ENCODE measurements around the gene SORCS2. TPM values are rescaled to one million over a fixed set of nuclear protein-coding genes. Genes with fewer than 3 reads are reported as not detected.

SORCS2 gene
- total RNA-seq, 6 experiments from 2014 or later, result 0.18 to 6.2 (median 3.1) TPM

DNA sequence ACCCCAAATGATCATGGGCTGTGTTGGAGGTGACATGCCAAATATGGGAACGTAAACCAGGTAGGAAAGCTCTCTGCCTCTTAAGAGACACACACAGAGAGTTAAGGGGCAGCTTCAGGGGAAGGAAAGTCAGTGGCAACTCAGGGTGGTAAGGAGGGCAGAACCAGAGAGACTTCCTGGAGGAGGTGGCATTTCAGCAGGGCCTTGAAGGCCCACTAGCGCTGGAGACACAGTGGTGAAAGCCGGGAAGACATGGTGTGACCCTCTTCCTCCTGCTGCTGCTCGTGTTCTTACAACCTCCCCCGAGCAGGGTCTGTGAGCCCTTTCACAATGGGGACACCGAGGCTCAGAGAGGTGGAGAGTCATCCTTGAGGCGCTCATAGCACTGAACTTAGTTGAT lies 68.2 kb downstream of the SORCS2 start:
- no peaks in the 10 kb centered on the region for H3K27me3 ChIP-seq
- DNase-seq (no peak), ATAC-seq (no peak)
- H3K36me3 ChIP-seq, result no peaks in the 10 kb centered on the region
- no peak overlapping the region for H3K27ac ChIP-seq
- 73% methylated on average over 5 of the region's 7 CpGs for WGBS (ENCODE audit: insufficient coverage, low coverage, low lambda C conversion rate, missing lambda C conversion rate)
- intact Hi-C loops (cut with DNase I), result no loop called here
- no peaks in the 10 kb centered on the region for H3K4me1 ChIP-seq
- H3K4me3 ChIP-seq, result no peak overlapping the region
- H3K9me3 ChIP-seq, result no peaks in the 10 kb centered on the region
- TF ChIP-seq POLR2A (IDR thresholded peaks at IDR 0.05), result no peak
- TF ChIP-seq, protein P1, sequence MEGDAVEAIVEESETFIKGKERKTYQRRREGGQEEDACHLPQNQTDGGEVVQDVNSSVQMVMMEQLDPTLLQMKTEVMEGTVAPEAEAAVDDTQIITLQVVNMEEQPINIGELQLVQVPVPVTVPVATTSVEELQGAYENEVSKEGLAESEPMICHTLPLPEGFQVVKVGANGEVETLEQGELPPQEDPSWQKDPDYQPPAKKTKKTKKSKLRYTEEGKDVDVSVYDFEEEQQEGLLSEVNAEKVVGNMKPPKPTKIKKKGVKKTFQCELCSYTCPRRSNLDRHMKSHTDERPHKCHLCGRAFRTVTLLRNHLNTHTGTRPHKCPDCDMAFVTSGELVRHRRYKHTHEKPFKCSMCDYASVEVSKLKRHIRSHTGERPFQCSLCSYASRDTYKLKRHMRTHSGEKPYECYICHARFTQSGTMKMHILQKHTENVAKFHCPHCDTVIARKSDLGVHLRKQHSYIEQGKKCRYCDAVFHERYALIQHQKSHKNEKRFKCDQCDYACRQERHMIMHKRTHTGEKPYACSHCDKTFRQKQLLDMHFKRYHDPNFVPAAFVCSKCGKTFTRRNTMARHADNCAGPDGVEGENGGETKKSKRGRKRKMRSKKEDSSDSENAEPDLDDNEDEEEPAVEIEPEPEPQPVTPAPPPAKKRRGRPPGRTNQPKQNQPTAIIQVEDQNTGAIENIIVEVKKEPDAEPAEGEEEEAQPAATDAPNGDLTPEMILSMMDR (IDR thresholded peaks at IDR 0.05), result no peak

DNA sequence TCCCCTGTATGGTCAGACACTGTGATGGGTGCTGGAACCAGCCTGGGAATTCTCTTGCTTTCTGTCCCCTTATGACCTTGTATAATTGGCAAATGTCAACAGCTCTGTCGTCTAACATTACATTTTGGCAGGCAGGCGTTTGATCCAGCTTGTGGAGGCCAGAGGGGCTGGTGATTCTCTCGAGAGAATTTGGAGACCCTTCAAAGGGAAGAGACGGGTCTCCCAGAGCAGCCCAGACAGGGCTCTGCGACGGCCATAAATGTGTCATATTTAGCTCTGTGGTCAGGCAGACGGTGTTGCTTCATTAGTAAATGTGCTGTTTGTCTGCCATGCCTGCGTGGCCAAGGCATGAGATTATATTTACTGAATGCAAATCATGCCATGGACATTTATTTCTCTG lies 68.7 kb downstream of the SORCS2 start:
- no peak for DNase-seq
- TF ChIP-seq, protein P1 (IDR thresholded peaks at IDR 0.05), result no peak
- TF ChIP-seq POLR2A (IDR thresholded peaks at IDR 0.05), result no peak
- WGBS (ENCODE audit: insufficient coverage, low coverage, low lambda C conversion rate, missing lambda C conversion rate), result 54% methylated on average over 8 of the region's 8 CpGs

DNA sequence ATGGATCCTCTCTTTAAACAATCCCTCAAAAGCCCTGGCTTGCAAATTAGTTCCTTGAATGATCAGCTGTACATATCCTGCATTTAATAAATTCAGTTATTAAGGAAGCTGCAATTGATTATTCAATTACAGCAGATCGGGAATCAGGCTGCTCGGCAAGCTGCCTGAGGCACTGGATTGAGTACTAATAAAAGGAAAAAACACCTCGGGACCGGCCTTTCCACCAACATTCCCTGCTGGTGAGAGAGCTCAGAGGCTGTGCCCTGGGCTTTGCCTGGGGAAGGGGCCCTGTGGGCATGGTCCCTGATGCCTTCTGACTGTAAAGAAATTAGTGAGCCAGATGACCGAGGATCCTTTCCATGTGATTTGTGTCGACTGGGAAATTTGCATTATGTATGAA lies 69.2 kb downstream of the SORCS2 start:
- no peaks in the 10 kb centered on the region for H3K27me3 ChIP-seq
- DNase-seq (no peak), ATAC-seq (no peak)
- WGBS (ENCODE audit: insufficient coverage, low coverage, low lambda C conversion rate, missing lambda C conversion rate), result 73% methylated on average over 5 of the region's 6 CpGs
- H3K4me3 ChIP-seq, result no peak overlapping the region
- no peaks in the 10 kb centered on the region for H3K9me3 ChIP-seq
- intact Hi-C loops (cut with DNase I), result no loop called here
- H3K4me1 ChIP-seq, result no peaks in the 10 kb centered on the region
- TF ChIP-seq, protein P1 (IDR thresholded peaks at IDR 0.05), result no peak
- no peak for TF ChIP-seq POLR2A (IDR thresholded peaks at IDR 0.05)
- no peak overlapping the region for H3K27ac ChIP-seq
- no peaks in the 10 kb centered on the region for H3K36me3 ChIP-seq

More for the DNA sequence above, 68.7 kb downstream of the SORCS2 start:
- no peak overlapping the region for H3K27ac ChIP-seq
- no peak overlapping the region for H3K4me3 ChIP-seq
- ATAC-seq, result no peak
- H3K27me3 ChIP-seq, result no peaks in the 10 kb centered on the region
- H3K9me3 ChIP-seq, result no peaks in the 10 kb centered on the region
- intact Hi-C loops (cut with DNase I), result no loop called here
- no peaks in the 10 kb centered on the region for H3K4me1 ChIP-seq
- H3K36me3 ChIP-seq, result no peaks in the 10 kb centered on the region

DNA sequence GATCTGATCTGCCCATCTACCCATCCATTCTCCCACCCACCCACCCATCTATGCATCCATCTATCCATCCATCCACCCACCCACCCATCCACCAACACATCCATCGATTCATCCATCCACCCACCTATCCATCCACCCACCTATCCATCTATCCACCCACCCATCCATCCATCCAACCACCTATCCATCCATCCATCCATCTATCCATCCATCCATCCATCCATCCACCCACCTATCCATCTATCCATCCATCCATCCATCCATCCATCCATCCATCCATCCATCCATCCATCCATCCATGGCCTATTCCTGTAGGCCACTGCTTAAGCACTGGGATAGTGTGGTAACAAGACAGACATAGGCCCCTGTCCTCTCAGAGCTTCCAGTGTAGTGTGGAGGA lies 69.8 kb downstream of the SORCS2 start:
- 78% methylated on average over 1 of the region's 1 CpG for WGBS (ENCODE audit: insufficient coverage, low coverage, low lambda C conversion rate, missing lambda C conversion rate)
- Histone ChIP-seq H3K4me3 (no peak overlapping the region), H3K4me1 (no peaks in the 10 kb centered on the region), H3K27ac (no peak overlapping the region), H3K9me3 (no peaks in the 10 kb centered on the region), H3K36me3 (no peaks in the 10 kb centered on the region), H3K27me3 (no peaks in the 10 kb centered on the region)
- ATAC-seq, result no peak
- intact Hi-C loops (cut with DNase I), result no loop called here
- DNase-seq, result no peak
- TF ChIP-seq, protein P1 (IDR thresholded peaks at IDR 0.05), result no peak
- no peak for TF ChIP-seq POLR2A (IDR thresholded peaks at IDR 0.05)

DNA sequence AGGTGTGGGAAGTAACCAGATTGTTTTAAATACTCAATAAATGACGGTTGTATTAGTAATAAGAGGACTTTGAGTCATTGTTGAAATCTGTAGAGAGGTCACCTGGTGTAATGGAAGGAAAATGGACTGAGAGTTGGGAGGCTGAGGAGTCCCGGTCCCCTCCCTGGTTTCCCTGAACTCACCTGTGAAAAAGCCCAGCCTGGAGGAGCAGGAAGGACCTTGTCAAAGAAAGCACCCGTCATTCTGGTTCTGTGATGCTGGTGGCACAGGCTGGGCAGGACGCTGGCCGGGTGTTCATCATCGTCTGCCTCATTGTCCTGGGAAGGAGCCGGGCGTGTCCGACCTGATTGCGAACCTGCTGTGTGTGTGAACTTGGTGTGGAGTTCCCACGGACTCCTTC lies 70.8 kb downstream of the SORCS2 start:
- intact Hi-C loops (cut with DNase I), result no loop called here
- TF ChIP-seq POLR2A (IDR thresholded peaks at IDR 0.05), result no peak
- TF ChIP-seq, protein P1 (IDR thresholded peaks at IDR 0.05), result no peak
- no peaks in the 10 kb centered on the region for H3K36me3 ChIP-seq
- no peaks in the 10 kb centered on the region for H3K9me3 ChIP-seq
- H3K4me3 ChIP-seq, result no peak overlapping the region
- H3K4me1 ChIP-seq, result no peaks in the 10 kb centered on the region
- no peak for ATAC-seq
- DNase-seq, result no peak
- H3K27me3 ChIP-seq, result no peaks in the 10 kb centered on the region
- H3K27ac ChIP-seq, result no peak overlapping the region
- 81% methylated on average over 4 of the region's 11 CpGs for WGBS (ENCODE audit: insufficient coverage, low coverage, low lambda C conversion rate, missing lambda C conversion rate)

Data from right lobe of liver (tissue), 6 donors.